ENCODE data around the gene OR8J1.
"Not testable (repeated sequence)": the region's sequence is repeated elsewhere in the genome, so short reads cannot be mapped to it uniquely, and the experiment has no call there.

OR8J1 gene

DNA sequence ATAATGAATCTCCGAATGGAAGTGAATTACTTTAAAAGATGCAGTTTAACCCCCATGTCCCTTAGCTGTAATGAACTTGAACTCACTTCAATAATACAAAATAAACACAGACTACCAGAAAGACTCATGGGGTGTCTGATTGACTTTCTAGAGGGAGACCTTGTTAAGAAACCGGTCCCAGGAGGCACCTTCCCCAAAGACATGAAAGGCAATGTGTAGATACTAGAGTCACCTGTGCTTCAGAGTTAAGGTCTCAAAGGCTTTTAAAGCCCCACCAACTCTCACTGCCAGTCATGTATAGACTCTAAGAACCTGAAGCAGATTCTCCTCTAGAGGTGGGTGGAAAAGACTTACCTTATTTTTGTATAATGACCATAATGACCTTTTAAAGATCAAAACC lies at the start of gene OR8J1:
Gene OR8J1, plus strand, starts transcription at position 301 of the 400 bp plus-strand sequence. CDS start 5,956 bp downstream, outside the sequence.
- no peak for DNase-seq

DNA sequence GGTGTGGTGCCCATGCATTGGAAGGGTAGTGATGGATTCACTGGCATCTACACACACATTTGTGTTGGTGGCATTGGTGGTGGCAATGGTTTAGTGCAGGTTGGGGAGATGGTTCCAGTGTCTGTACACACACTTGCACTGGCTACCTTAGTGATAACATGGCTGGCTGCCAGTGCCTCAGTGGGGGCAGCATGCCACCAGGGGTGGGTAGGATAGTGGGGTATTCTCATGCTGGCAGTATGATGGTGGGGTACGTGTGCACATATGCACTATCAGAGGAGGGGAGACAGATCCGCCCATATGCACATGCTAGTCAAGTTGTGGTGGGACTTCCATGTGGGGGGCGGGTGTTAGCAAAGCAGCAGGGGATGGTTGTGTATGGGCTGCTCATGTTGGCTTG lies 46.3 kb upstream of the OR8J1 start:
- no peak for DNase-seq

GRCh38 chr11:56314844-56315243 lies 39.2 kb upstream of the OR8J1 start, which contains the start of gene OR8K3:
Gene OR8K3 (plus strand): TSS chr11:56315144. CDS start chr11:56318307, 3,163 bp downstream.
- DNase-seq = no peak

DNA sequence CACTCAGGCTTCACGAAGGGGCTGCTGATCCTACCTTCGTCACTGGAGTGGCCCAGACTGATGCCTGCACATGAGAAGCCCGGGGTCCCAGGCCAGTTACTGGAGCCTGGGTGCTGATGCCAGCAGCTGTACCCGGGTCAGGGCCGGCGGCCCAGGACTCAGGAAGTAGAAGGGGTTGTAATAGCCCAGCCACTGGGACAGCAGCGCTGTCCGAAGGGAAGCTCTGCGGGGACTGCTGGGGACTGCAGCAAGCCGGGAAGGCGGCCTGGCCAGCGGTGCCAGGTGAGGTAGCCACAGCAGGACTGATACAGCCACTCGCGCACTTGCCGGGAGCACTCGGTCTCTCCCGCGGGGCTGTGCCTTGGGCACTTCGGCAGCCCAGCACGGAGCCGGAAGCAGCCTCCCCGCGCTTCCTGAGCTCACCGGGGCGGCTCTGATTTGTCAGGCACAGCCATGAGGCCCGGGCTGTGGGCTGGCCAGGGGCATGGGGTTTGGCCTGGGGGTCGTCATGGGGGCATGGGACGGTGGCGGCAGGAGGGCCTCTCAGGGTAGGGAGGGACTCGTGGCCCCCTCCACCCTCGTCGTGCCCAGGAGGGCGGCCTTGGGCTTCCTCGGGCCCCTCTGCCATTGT lies 22.1 kb upstream of the OR8J1 start:
- no peak for DNase-seq

DNA sequence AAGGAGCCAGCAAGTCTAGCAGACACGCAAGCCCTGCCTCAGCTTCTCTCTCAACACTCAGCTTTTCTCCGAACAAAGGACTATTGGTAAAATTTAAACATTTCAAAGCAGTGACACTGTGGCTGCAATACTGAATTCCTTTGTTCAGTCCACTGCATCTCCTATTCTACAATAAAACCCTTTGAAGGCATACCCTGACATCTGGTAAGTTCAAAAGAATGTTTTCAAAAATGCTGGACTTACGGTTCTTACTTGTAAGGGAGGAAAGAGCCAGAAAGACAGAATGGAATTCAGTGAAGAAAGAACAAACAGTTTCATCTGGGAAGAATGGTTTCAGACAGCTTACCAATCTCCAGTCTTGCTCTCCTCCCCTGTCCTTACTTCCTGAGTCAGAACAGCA lies 20.9 kb upstream of the OR8J1 start:
- no peak for DNase-seq

DNA sequence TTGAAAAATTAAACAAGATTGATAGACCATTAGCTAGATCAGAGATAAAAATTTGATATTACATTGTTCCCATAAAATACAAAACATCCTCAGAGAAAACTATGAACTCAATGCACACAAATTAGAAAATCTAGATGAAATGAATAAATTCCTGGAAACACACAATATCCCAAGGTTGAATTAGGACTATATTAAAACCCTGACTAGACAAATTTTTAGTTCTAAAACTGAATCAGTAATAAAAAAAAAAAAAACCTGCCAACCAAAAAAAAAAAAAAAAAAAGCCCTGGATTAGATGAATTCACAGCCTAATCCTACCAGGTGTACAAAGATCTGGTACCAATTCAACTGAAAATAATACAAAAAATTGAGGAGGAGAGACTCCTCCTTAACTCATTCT lies 13.8 kb upstream of the OR8J1 start:
- no peak for DNase-seq

DNA sequence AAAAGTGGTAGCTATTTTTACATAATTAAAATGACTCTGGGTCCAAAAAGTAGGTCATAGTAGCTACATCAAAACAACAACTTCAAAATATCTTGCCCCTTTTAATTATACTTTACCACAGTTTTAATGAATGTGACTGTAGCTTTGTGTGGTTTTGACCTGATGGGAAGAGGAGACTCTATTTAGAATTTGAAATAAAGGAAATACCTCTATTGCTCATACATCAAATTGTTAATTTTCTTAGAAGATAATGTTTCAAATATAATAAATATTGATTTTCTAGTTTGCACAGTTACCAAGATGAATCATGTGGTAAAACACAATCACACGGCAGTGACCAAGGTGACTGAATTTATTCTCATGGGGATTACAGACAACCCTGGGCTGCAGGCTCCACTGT lies 8.4 kb upstream of the OR8J1 start, which contains the start of gene OR8K1:
Gene OR8K1, plus strand, starts transcription at position 301 of the 400 bp plus-strand sequence. Its CDS starts 0 bp downstream, at position 301.
- no peak for DNase-seq

DNA sequence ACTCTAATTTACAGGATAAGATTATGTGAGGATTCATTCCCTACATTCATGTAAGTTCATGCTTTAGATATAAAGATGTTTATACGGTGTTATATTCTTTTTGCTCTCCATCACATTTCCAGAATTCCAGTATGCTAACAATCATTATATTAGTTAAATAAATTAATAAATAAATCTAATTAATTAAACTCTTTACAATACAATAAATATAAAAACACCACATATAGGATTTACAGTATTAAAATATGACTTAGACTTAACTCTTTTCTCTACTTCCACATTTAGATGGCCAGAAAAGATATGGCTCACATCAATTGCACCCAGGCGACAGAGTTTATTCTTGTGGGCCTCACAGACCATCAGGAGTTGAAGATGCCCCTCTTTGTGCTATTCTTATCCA lies 21.2 kb downstream of the OR8J1 start, which contains the start of gene OR8U1:
Gene OR8U1, plus strand, starts transcription at position 301 of the 400 bp plus-strand sequence. Its CDS starts 0 bp downstream, at position 301.
- no peak for DNase-seq

DNA sequence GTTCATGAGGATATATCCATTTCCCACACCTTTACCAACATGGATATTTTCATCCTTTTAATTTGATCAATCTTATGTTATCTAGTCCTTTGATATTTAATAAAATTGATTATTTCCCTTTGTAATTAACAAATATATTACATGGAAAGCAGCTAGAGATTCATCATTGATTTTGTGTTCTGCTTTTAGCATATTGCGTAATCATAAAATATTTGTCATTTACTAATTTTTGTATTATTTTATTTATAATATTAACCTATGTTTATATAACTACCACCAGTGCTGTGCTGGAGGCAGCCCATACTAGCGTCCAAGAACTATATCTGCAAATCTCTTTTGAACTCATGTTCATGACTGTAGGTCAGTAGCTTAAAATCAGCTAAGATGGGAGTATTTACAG lies 26.0 kb downstream of the OR8J1 start:
- DNase-seq = no peak

DNA sequence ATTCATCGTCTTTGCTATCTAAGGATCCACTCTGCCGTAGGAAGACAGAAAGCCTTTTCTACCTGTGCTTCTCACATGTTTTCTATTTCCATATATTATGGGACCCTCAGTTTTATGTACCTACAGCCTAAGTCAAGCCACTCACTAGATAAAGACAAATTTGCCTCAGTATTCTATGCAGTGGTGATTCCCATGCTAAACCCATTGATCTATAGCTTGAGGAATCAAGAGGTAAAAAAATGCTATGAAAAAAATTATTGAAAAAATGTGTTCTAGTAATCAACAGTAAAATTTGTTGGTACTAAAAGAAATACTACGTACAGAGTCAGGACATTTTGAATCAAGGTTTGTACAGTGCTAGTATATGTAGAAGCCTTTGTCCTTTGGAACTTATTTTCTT lies 40.3 kb downstream of the OR8J1 start:
- no peak for DNase-seq

- no peak for DNase-seq
These were observed 42.0 kb downstream of the OR8J1 start for GRCh38 chr11:56396047-56396446.

DNA sequence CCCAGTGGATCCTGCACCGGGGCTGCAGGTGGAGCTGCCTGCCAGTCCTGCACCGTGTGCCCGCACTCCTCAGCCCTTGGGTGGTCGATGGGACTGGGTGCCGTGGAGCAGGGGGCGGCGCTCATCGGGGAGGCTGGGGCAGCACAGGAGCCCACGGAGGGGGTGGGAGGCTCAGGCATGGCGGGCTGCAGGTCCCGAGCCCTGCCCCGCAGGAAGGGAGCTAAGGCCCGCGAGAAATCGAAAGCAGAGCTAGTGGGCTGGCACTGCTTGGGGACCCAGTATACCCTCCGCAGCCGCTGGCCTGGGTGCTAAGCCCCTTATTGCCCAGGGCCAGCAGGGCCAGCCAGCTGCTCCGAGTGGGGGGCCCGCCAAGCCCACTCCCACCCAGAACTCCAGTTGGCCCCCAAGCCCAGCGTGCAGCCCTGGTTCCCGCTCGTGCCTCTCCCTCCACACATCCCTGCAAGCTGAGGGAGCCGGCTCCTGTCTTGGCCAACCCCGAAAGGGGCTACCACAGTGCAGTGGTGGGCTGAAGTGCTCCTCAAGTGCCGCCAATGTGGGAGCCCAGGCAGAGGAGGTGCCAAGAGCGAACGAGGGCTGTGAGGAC lies 47.9 kb downstream of the OR8J1 start:
- not testable (repeated sequence) for DNase-seq

GRCh38 chr11:56404393-56404792 lies 50.3 kb downstream of the OR8J1 start:
- no peak for DNase-seq

- DNase-seq = no peak
These were observed 56.7 kb downstream of the OR8J1 start for GRCh38 chr11:56410801-56411200.
